Activated CD4-positive, alpha-beta T cell treated with anti-CD3 and anti-CD28 coated beads for 24 hours (primary cell): Measurements from ENCODE around the gene DACH1.
"Not testable (repeated sequence)": the region's sequence is repeated elsewhere in the genome, so short reads cannot be mapped to it uniquely, and the experiment has no call there.

Experiments used
- DNase-seq, 2 donors: peaks; one replicate each; pipeline ENCODE4 v3.0.0-alpha.2; 2020; ENCODE audit warnings: low read depth in 2 of 2

The DACH1 gene

GRCh38 chr13:71866335-71867130, 471 bp downstream of the DACH1 start:
- DNase-seq, result no peak

- no peak for DNase-seq
Observed at GRCh38 chr13:71865874-71866334, 1.1 kb downstream of the DACH1 start.

GRCh38 chr13:71864986-71865873, 1.8 kb downstream of the DACH1 start:
- no peak for DNase-seq

DNA sequence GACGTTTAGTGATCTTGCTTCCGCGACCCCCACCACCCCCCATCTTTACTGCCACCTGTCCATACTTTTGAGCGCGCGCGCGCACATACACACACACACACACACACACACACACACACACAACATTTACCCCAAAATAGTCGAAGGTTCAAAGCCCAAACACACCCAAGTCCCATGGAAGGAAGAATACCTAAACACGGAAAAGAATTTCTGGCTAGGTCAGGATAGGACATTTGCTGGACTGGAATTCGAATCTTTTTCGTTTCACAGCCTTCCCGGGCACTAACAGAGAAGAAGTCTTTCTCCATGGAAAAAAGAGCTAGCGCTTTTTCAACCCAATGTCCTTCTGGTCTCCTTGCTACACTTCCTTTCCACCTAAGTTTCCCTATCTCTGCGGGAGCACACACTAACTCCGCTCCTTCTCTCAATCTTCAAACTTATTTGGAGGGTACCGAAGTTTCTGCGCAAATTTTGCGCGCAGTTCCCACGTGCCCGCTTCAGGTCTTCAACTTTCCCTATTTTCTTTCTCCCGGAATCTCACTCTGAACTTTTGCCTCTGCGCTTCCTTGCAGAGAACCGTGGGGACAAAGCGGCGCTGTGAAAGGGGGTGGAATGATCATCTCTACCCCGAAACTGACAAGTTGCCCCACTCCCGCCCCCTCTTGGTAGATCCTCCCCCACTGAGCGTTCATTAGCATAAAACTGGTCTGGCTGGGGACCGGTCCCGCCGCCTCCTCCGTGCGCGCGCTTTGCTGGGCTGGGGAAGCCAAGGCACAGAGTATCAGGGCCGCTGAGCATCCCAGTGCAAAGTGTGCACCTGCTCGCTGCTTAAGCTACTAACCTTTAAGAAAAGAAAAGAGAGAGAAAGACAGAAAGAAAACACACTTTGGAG, 2.7 kb downstream of the DACH1 start:
- no peak for DNase-seq

GRCh38 chr13:71863254-71863865, 3.6 kb downstream of the DACH1 start:
- DNase-seq, result no peak

- no peak for DNase-seq
Observed at GRCh38 chr13:71862459-71862943, 4.5 kb downstream of the DACH1 start.

GRCh38 chr13:71861769-71862458, 5.1 kb downstream of the DACH1 start:
- no peak for DNase-seq

GRCh38 chr13:71860547-71861138, 6.4 kb downstream of the DACH1 start:
- DNase-seq, result no peak

GRCh38 chr13:71858647-71859046, 8.4 kb downstream of the DACH1 start:
- no peak for DNase-seq

DNA sequence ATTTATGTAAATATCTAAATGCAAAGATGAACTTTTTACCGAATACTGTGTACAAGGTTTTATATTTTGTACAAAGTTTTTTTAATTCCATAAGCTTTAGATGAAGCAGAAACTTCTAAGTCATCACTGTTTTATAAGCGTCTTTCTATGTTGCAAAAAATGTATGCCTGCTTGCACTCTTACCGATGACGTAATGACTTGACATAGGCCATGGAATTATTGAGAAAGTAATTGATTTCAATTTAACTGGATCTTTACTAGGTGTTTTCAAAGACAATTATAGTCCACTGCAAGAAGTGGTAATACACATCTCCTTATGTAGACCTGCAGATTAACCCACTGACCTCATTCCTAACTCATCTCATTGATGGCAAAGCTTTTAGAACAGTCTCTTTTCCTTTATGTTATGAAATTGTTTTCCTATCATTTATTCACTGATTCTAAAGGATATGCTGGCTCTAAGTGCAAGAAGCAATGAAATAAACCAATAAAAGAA, 10.4 kb downstream of the DACH1 start:
- DNase-seq, result no peak

- DNase-seq, result no peak
Observed at GRCh38 chr13:71854401-71854800, 12.6 kb downstream of the DACH1 start.

GRCh38 chr13:71853725-71854124, 13.3 kb downstream of the DACH1 start:
- no peak for DNase-seq

GRCh38 chr13:71852736-71853135, 14.3 kb downstream of the DACH1 start:
- DNase-seq, result no peak

GRCh38 chr13:71851498-71852409, 15.2 kb downstream of the DACH1 start:
- DNase-seq, result no peak

- no peak for DNase-seq
Observed at GRCh38 chr13:71842003-71842402, 25.0 kb downstream of the DACH1 start.

GRCh38 chr13:71838842-71839241, 28.2 kb downstream of the DACH1 start:
- DNase-seq, result no peak

DNA sequence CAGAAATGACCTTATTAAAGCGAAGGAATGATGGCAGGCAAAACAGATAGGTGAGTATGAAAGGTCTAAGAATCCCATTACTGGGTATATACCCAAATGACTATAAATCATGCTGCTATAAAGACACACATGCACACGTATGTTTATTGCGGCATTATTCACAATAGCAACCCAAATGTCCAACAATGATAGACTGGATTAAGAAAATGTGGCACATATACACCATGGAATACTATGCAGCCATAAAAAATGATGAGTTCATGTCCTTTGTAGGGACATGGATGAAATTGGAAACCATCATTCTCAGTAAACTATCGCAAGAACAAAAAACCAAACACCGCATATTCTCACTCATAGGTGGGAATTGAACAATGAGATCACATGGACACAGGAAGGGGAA, 29.4 kb downstream of the DACH1 start:
- not testable (repeated sequence) for DNase-seq

DNA sequence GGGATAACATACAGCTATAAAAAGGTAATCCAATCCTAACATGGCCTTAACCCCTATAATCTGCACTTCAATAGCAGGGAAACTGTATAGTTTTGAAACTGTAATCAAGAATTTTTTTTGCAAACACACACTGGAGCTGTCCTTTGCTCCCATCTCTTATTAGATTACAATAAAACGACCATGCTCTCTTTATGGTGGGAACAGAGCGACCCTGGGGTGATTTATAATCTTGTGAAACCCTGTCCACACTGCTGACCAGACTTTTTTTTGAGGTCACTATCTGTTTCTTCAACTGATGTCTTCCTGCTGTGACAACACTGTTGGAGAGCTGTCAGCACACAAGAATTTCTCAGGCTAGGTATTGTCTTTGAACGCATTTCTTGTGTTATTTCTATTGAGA, 35.3 kb downstream of the DACH1 start:
- no peak for DNase-seq

DNA sequence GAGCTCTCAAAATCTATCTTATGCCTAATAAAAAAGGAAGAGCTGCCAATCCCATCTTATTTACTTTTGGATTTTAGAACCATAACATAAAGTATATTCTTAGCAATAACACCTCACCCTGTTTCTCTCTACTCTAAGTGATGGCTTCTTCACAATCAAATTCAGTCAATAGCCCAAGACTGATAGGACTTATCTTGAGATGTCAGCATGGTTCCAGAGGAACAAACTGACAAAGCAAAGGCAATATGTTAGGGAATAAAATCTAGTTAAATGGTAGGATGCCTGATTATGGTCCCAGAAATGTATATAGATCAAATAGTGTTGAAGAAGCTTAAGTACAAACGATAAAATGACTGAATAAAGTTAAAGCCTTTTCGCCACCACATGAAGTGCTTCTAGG, 36.3 kb downstream of the DACH1 start:
- DNase-seq, result no peak
